Activated B cell treated with CpG ODN at 0.5 μM for 24 hours (primary cell): ENCODE measurements around the gene FHAD1. TPM values are rescaled to one million over a fixed set of nuclear protein-coding genes. Genes with fewer than 3 reads are reported as not detected.
"Not testable (repeated sequence)": the region's sequence is repeated elsewhere in the genome, so short reads cannot be mapped to it uniquely, and the experiment has no call there.

ENCODE experiments used
- ATAC-seq: fragments of 200-7000 bp; cut with Tn5 transposase; one replicate; pipeline ENCODE4 v1.10.0; 2021; ENCODE audit warnings: low read depth, mild to moderate bottlenecking, moderate library complexity
- CTCF ChIA-PET: fragments of 350-600 bp; sonication (Branson Sonifier 250); formaldehyde crosslinking; loops from one replicate; lab custom pipeline; 2021; ENCODE audit warnings: antibody characterized with exemption; lab: Charles Lee
- POLR2A ChIA-PET: fragments of 350-600 bp; sonication (Branson Sonifier 250); formaldehyde crosslinking; loops from one replicate; lab custom pipeline; 2021; ENCODE audit warnings: antibody characterized with exemption; lab: Charles Lee
- DNase-seq: peaks from one replicate; pipeline ENCODE4 v3.0.0; 2022
- H3K27ac Mint-ChIP-seq: one replicate; pipeline ENCODE4 v1.8.0; 2020; ENCODE audit warnings: mixed read lengths
- H3K27me3 Mint-ChIP-seq: one replicate; pipeline ENCODE4 v1.8.0; 2021; ENCODE audit warnings: mixed read lengths
- H3K36me3 Mint-ChIP-seq: one replicate; pipeline ENCODE4 v1.8.0; 2021; ENCODE audit warnings: low read depth, mixed read lengths
- H3K4me1 Mint-ChIP-seq: one replicate; pipeline ENCODE4 v1.8.0; 2021; ENCODE audit warnings: mixed read lengths
- H3K4me3 Mint-ChIP-seq: one replicate; pipeline ENCODE4 v1.8.0; 2020; ENCODE audit warnings: mild to moderate bottlenecking, mixed read lengths
- H3K9me3 Mint-ChIP-seq: one replicate; pipeline ENCODE4 v1.8.0; 2020; ENCODE audit warnings: mixed read lengths
- intact Hi-C: fragments of 100-400 bp; cut with micrococcal nuclease; formaldehyde crosslinking; loops from one replicate; pipeline ENCODE4 v1.15.1; 2024
- total RNA-seq: library from RNA; stranded (reverse); gene quantifications from 2 replicates; pipeline ENCODE4 v1.2.3, GENCODE V29; 2022
- TF ChIP-seq, protein P1 (sequence below): fragments of 200-600 bp; IDR thresholded peaks from one replicate; pipeline ENCODE4 v1.8.0; 2022; ENCODE audit warnings: antibody characterized with exemption, mild to moderate bottlenecking

The FHAD1 gene
- total RNA-seq, 1 donor from 2014 or later: not detected

DNA sequence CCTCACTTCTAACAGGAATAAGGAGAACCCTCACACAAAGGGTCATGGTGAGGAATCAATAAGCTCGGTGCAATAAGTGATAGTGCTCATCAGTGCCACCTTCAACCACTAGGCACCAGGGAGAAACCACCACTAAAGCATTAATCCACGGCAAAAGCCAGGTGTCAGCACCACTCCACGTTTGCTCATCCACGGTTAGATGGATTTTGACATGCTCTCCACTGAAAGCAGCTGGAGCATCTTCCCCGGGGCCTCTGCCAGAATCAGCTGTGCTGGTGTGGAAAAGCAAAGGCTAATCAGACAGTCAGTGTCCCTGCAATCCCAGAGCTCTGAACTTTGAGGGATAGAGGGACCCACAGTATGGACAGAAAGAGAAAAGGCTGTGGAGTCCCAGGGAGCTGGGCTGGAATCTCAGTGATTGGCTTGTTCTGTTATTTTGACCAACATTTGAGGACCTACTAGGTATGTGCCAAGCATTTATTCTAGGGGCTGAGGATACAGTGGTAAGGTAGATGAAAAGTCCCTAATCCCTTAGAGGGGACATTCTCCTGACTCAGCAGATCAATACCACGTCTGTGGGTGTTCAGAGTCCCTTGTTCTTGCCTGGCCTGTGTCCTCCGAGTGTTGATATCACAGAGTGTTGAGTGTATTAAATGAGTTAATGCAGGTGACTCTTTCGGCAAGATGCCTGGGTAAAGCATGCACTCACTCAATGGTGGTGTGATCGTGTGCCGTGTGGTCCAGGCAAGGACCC, 41.3 kb downstream of the FHAD1 start:
- CTCF ChIA-PET: interaction anchor here (0.9 kb wide), 1 partner anchor 15 kb away, joined by 4 read pairs; no protein-coding TSS in a partner anchor
- H3K36me3 Mint-ChIP-seq: no peaks in the 10 kb centered on the region
- intact Hi-C loops: no loop called here
- DNase-seq (no peak), ATAC-seq (no peak)
- H3K27ac Mint-ChIP-seq: no peak overlapping the region
- POLR2A ChIA-PET: no interaction called here
- H3K4me1 Mint-ChIP-seq: no peaks in the 10 kb centered on the region
- TF ChIP-seq, protein P1, sequence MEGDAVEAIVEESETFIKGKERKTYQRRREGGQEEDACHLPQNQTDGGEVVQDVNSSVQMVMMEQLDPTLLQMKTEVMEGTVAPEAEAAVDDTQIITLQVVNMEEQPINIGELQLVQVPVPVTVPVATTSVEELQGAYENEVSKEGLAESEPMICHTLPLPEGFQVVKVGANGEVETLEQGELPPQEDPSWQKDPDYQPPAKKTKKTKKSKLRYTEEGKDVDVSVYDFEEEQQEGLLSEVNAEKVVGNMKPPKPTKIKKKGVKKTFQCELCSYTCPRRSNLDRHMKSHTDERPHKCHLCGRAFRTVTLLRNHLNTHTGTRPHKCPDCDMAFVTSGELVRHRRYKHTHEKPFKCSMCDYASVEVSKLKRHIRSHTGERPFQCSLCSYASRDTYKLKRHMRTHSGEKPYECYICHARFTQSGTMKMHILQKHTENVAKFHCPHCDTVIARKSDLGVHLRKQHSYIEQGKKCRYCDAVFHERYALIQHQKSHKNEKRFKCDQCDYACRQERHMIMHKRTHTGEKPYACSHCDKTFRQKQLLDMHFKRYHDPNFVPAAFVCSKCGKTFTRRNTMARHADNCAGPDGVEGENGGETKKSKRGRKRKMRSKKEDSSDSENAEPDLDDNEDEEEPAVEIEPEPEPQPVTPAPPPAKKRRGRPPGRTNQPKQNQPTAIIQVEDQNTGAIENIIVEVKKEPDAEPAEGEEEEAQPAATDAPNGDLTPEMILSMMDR: no peak
- H3K9me3 Mint-ChIP-seq: peaks cover 2% of the 10 kb centered on the region
- no peak overlapping the region for H3K4me3 Mint-ChIP-seq
- peaks cover 2% of the 10 kb centered on the region for H3K27me3 Mint-ChIP-seq

DNA sequence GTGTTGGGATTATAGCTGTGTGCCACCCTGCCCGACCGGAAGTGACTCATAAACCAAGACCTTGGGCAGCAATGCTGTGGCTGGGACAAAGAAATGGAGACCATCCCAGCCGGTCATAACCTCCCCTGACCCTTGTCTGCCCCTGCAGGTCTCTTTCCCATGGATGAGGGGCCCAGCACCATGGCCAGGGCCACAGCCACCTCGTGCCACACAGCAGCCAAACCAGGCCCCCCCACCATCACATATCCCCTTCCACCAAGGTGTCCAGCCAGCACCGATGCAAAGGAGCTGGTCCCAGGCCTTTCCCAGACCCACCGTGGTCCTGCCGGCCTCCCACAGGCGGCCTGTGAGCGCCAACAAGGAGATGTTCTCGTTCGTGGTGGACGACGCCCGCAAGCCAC, 42.2 kb downstream of the FHAD1 start:
- peaks cover 2% of the 10 kb centered on the region for H3K9me3 Mint-ChIP-seq
- POLR2A ChIA-PET: no interaction called here
- DNase-seq (no peak), ATAC-seq (no peak)
- no peak overlapping the region for H3K27ac Mint-ChIP-seq
- H3K27me3 Mint-ChIP-seq: peaks cover 2% of the 10 kb centered on the region
- intact Hi-C loops: no loop called here
- H3K36me3 Mint-ChIP-seq: no peaks in the 10 kb centered on the region
- H3K4me3 Mint-ChIP-seq: no peak overlapping the region
- CTCF ChIA-PET: no interaction called here
- TF ChIP-seq, protein P1: no peak
- H3K4me1 Mint-ChIP-seq: no peaks in the 10 kb centered on the region

DNA sequence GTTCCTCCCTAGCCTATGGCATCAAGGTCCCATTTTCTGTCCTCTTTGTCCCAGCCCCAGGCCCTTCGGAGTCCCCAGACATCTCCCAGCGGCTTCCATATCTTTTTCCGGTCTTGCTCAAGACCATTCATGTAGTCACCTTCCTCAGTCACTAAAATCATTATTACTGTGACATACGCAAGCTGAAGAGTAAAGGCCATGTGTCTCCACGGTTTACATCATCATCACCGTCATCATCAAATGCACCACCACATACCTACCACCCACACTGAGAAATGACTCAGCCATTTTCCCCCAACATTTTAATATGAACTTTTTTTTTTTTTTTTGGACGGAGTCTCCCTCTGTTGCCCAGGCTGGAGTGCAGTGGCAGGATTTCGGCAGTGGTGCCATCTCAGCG, 43.4 kb downstream of the FHAD1 start:
- Mint-ChIP-seq H3K9me3 (peaks cover 2% of the 10 kb centered on the region), H3K27ac (no peak overlapping the region), H3K4me3 (no peak overlapping the region), H3K36me3 (no peaks in the 10 kb centered on the region), H3K27me3 (no peaks in the 10 kb centered on the region), H3K4me1 (no peaks in the 10 kb centered on the region)
- DNase-seq (no peak), ATAC-seq (no peak)
- intact Hi-C loops: no loop called here
- TF ChIP-seq, protein P1: no peak
- POLR2A ChIA-PET: no interaction called here
- CTCF ChIA-PET: no interaction called here

DNA sequence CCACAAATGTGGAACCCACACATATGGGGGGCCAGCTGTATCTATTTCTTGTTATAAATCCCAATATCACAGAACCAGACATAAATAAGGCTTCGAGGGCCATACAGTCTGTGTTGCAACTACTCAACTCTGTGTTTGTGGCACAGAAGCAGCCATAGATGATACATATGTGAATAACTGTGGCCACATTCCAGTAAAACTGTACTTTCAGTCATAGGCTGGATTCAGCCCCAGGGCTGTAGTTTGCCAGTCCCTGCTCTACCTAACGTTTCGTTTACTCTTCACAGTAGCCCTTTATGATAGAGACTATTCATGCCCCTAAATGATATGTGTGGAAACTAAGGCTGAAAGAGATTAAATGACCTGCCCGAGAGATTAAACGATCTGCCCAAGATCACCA, 48.7 kb downstream of the FHAD1 start:
- Mint-ChIP-seq H3K9me3 (peaks cover 4% of the 10 kb centered on the region), H3K36me3 (no peaks in the 10 kb centered on the region), H3K4me3 (no peak overlapping the region), H3K27me3 (peaks cover 5% of the 10 kb centered on the region), H3K27ac (no peak overlapping the region), H3K4me1 (no peaks in the 10 kb centered on the region)
- intact Hi-C loops: no loop called here
- no peak for ATAC-seq
- ChIA-PET CTCF (no interaction called here), POLR2A (no interaction called here)
- DNase-seq: no peak
- TF ChIP-seq, protein P1: no peak

DNA sequence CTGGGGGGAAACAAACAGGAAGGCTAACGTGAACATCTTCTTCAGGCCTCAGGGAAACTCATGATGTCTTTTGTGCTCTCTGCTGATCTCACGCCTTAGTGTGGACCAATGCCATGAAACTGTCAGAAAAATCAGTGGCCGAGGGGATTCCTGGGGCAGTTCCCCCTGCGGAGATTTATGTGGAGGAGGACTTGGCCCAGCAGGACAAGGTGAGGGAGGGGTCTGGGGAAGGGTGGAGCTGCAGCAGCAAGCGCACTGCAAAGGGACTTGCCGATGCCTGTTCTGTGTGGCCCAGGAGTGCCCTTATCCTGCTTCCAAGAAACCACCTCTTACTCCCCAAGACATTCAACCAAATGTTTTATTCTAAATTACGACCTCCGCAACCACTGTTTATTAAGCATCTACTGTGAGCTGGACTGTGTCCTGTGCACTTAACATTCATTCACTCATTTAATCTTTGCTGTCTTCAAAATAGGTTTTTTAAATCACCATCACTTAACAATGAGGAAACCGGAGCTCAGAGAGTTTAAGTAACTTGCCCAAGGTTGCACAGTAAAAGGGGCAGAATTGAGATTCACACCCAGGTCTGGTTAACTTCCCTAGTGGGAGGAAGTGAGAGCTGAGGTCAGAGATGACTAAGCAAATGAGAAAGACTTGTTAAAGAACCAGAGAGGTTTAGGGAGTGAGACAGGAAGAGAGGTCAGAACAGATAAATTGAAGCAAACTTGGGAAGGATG, 49.7 kb downstream of the FHAD1 start:
- ChIA-PET POLR2A (no interaction called here), CTCF (interaction anchor here (1.0 kb wide), 1 partner anchor 168 kb away, joined by 3 read pairs; no protein-coding TSS in a partner anchor)
- TF ChIP-seq, protein P1: no peak
- DNase-seq: no peak
- peaks cover 4% of the 10 kb centered on the region for H3K9me3 Mint-ChIP-seq
- H3K27me3 Mint-ChIP-seq: peaks cover 5% of the 10 kb centered on the region
- no peak overlapping the region for H3K4me3 Mint-ChIP-seq
- no peaks in the 10 kb centered on the region for H3K36me3 Mint-ChIP-seq
- intact Hi-C loops: no loop called here
- no peak for ATAC-seq
- no peaks in the 10 kb centered on the region for H3K4me1 Mint-ChIP-seq
- H3K27ac Mint-ChIP-seq: no peak overlapping the region

DNA sequence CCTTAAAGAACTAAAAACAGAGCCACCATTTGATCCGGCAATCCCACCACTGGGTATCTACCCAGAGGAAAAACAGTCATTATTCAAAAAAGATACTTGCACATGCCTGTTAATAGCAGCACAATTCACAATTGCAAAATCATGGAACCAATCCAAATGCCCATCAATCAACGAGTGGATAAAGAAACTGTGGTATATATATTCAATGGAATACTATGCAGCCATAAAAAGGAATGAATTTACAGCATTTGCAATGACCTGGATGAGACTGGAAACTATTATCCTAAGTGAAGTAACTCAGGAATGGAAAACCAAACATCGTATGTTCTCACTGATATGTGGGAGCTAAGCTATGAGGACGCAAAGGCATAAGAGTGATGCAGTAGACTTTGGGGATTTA, 51.0 kb downstream of the FHAD1 start:
- ATAC-seq, H3K27me3 Mint-ChIP-seq, H3K4me1 Mint-ChIP-seq, H3K27ac Mint-ChIP-seq, H3K4me3 Mint-ChIP-seq, intact Hi-C loops, H3K36me3 Mint-ChIP-seq, POLR2A ChIA-PET, DNase-seq, H3K9me3 Mint-ChIP-seq: not testable (repeated sequence)
- CTCF ChIA-PET: interaction anchor here (1.0 to 1.1 kb wide), 2 partner anchors 25 to 169 kb away, joined by 3 to 5 read pairs; no protein-coding TSS in a partner anchor
